HL-60/S4 (cell line): ENCODE results near the gene COBLL1.

Source experiments
- in situ Hi-C: fragments of 300-500 bp; cut with MboI; formaldehyde crosslinking; loops from 2 replicates; pipeline ENCODE4 v1.14.3; 2022; ENCODE audit warnings: low sequenced_read_pairs

Gene COBLL1

DNA sequence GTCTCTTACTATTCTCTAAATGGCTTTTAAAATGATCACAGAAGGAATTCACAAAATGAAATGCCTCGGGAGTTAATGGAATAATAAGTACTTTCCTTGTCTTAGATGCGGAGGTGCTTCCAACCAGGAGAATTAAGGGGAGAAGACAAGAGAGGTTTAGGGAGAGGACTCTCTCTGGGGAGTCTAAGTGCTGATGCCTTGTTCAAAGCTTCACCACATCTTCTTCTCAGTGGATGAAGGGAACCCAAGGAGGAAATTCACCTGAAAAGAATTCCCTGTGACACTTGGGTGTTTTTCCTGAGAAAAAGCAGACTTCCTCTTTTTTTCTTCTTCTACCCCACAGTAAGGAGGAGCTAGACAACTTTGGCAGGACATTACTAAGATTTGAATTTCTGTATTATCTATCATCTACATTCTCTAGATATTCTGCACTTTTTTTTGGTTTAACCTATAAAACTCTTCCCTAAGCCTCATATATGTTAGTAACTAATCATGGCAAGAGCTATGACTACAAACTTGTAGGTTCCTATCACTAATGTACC lies 150.2 kb downstream of the COBLL1 start:
- in situ Hi-C loops: no loop called here

DNA sequence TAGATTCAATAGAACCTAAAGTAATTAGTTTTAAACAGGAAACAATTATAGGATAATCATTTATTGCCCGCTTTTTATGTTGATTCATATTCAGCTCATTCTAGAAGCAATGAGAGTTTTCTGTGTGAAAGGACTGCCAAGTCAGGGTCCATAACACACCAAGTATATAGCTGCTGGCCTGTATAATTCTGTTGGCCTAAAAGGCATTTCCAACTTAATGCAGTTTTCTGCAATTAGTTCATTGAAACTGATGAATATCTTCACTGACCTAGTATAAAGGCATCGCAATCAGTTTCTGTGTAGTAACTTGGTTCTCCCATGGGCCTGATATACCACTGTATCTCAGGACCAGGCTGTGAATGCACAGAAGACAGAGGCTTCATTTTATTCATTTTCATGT lies 151.3 kb downstream of the COBLL1 start:
- in situ Hi-C loops: no loop called here

DNA sequence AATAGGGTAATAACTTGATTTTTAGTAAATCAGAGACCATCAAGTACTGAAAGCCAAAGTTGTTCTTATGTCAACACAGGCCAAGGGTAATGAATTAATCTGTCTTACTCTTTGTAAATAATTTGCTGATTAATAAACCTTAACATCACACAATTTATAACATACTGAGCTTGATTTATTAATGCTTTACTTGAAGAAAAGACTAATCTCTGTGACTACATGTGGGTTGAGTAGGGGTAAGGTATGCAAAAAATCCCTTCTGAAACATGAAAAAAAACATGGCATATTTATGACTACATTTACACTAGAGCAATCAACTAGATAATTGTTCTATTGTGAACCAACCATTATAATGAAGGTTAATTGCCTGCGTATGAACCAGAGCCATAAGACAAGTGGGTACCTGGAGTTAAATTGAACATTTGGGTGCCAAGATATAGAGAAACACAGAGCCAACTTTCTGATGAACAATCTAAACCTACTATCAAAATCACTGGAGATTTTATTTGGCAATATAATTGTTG lies 152.7 kb downstream of the COBLL1 start:
- in situ Hi-C loops: no loop called here

DNA sequence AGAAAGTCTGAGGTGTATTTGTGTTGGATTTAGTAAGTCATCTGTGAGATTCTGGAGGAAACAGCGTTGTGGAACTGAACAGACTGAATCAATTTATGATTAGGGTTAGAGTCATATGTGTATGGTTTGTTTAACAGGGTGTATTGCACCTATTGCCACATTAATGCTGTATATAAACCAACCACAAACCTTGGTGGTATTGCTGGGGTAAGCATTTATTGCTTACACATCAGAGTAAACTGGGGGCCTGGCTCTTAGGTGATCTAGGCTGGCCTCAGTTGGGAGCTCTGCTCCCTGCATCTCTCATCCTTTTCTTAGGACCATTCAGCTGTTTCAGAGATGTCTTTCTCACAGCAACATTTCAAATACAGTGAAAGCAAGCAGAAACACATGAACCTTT lies 160.6 kb downstream of the COBLL1 start:
- in situ Hi-C loops: no loop called here

DNA sequence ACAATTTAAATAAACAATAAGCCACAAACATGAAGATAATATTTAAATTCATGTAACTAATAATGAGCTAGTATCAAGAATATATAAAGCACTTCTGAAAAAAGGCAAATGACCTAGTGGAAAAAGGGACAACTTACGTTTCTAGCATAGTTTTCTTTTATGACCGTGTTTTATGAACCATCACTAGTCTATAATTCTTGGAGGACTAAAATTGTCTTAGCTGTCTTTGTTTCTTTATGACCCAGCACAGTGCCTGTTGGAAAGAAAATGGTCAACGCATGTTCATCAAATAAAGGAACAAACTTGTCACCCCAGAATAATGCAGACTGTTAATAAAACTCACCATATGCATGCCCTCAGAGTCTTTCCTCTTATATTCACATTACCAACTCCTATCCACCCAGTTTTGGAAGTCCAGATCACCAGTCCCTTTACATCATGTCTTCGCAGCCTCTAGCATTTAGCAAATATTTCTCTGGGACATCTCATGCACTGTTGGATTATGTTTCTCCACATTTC lies 162.9 kb downstream of the COBLL1 start:
- in situ Hi-C loops: no loop called here

DNA sequence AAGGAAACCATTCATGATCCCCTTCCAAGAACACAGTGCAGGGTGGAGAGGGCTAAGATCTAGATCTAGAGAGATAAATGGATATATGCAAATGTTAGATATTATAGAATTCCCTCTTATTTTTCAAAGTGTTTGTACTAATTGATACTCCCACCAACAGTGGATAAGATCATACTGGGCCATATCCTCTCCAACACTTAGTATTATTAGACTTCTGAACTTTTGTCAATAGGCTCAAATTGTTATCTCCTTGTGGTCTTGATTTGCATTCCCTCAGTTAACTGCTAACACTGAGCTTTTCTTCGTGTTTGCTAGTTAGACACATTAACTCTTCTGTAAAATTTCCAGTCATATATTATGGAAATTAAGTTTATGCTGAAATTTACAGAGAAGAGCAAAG lies 163.9 kb downstream of the COBLL1 start:
- in situ Hi-C loops: no loop called here

DNA sequence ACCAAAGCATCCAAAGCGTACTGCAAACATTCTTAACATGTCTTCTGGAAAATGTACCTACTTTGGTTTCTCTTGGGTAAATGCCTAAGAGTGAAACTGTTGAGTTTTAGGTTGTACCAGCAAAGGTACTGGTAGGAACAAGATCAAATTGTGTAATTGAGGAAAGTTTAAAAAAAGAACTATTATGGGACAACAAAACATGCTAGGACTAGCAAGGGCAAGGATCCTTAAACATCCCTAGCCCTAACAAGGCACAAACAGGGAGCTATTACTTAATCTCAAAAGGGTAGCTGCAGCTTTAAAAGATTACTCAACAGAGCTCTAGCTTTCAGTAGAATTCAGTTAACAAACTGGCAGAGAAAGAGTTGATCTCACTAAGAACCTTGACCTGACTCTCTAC lies 164.4 kb downstream of the COBLL1 start:
- in situ Hi-C loops: no loop called here

DNA sequence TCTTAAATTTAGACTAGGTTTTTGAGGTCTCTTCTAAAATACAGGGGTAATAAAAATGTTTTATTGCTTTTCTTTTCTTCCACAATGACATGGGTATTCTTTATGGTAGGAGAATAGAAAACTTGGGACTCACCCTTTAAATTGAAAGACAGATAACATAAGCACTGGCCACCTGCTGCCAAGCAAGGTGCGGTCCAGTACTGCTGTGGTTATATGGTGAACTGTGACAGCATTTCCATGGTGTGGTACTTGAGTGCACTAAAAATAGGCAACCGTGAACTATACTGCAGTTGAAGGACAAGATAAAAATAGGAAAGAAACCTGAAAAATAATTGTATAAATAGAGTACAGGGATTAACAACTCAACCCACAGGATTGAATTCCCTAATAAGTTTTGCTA lies 165.9 kb downstream of the COBLL1 start:
- in situ Hi-C loops: no loop called here

DNA sequence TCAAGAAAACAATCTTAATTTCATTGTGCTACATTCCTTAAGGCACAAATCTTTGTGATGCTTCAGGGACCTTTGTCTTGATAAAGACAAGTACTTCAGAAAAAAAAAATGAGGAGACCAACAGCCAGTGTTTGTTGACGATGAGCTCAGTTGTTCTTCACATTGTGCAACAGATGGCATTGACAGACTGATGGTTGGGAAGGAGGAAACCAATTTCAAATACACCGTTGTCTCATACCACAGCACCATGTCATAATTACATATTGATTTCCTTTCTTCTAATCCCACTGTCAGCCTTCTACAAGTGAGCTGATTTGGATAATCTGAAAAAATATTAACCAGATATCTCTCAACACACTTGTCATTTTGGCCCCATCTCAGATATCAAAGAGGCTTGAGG lies 166.6 kb downstream of the COBLL1 start:
- in situ Hi-C loops: no loop called here

DNA sequence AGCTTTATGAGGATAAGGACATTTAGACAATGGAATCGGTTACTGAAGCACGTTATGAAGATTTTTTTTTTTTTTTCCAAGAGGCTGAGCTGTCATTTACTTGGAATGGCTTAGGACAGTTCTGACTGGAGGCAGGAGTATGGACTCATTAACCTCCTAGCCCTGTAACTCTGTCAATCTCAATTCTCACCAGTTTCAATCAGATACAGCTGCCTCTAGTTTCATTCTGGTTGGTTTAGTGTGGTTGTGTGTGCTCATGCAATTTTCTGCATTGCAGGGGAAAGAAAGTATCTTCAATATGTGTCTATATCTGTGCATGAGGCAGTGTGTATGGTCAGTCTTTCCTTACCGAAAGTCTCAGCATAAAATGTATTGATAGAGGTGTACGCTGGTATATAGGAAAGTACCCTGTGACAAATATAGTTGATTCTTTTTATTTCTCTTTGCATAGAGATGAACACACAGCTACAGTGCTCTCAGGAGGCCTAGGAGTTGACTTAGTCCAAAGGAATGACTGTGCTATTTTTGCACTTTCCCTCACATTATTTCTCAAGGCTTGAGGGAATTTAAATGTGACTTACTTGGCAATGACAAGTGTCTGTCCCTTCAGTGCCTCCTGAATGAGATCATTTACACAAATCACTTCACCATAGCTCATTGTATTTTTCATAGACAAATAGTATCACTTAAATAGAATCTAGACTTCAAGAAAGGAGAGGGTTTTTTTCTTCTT lies 169.8 kb downstream of the COBLL1 start:
- in situ Hi-C loops: no loop called here

DNA sequence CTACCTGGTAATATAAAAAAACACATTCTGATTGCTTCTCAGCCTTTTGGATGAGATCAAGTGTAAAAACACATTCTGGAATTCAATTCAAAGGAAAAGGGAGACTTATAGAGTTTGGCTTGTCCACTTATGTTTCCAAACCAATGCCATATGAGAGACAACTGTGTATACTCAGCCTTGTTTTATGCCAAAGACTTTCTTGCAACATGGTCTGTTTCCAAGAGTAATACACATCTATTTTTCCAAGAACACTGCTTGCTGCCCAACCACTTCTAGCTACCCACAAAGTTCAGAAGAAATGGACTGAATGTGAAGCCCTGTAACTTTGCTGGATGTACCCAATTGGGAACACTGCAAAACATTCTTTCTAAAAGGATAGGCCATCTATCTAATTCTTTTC lies 172.3 kb downstream of the COBLL1 start:
- in situ Hi-C loops: no loop called here

DNA sequence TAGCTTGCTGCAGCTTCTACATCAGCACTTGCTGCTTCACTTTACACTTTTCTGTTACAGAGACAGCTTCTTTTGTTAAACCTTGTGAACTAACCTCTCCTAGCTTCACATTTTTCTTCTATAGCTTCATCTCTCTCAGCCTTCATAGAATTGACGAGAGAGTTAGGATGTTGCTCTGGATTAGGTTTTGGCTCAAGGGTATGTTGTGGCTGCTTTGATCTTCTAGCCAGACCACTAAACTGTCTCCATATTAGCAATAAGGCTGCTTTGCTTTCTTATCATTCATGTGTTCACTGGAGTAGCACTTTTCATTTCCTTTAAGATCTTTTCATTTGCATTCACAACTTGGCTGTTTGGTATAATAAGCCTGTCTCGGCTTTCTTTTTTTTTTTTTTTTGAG lies 174.1 kb downstream of the COBLL1 start:
- in situ Hi-C loops: no loop called here

DNA sequence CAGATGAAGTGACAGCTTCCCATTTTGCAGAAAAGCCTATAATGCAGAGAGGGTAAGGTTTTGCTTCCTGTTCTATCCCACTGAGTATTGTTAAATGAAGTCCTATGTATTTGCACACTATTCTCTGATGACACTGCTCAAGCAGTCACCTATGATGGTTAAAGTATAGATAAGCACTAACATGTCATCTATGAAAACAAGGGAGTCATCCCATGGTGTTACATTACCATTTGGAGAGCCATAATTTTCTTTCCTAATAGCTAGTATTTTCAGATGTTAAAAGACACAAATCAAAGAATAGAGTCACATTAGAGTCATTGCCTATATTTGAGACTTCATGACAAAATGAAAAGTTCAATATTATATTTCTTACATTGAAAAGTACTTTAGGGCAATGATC lies 177.6 kb downstream of the COBLL1 start:
- in situ Hi-C loops: no loop called here

DNA sequence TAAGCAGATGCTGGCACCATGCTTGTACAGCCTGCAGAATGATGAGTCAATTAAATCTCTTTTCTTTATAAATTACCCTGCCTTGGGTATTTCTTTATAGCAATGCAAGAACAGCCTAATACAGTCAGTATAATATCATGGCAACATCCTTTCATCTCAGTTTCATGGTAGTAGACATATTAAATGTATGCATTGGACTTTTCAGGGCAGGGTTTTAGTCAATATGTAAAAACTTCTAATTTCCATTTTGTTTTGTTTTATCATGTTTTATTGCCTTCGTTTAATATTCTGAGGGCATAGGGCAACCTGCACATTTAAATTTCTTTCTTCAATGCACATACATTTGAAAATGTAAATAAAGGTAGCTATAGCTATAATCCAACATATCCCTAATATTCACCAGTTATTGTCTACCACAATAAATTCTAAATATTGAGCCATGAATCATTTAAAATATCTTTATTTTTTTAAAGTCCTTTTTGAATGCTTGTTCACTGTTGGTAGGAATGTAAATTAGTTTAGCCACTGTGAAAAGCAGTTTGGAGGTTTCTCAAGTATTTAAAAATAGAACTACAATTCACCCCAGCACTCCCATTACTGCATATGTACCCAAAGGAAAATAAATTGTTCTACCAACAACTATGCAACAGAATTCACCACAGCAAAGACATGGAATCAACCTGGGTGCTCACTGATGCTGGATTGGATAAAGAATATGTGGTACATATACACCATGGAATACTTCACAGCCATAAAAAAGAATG lies 178.6 kb downstream of the COBLL1 start:
- in situ Hi-C loops: no loop called here

DNA sequence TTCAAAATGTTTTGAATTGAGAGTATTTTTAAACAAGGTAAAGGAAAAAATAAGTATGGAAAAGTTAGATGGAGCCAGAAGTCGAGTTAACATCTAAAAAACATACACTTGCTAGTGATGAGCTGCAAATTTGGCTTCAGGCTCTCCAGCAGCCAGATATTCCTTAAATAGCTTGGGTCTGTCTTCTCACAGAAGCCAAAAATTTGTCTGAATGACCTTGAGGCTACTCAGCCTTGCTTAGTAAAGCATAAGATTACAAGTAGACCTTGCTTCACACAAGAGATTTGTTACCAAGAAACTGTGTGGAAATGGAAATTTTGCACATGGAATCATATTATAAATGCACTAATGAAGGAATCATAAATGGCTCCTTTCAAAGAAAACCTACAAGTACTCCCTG lies 179.6 kb downstream of the COBLL1 start:
- in situ Hi-C loops: no loop called here

DNA sequence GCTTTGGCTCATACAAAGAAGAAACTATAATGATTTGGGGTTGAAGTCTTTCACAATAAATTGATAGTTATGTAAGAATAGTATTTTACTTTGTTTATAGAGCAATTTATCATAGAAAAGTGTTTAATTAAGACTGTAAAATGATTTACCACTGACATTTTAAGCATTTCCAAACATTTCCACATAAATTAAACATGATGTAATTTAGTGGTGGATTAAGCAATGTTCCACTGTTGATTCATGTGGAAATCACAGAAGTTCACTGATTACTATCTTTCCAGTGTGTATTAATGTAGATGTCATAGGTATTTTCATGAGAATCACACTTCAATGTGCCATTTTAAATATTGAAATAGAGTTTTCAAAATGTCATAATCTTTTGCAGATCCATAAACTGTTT lies 180.3 kb downstream of the COBLL1 start:
- in situ Hi-C loops: no loop called here

DNA sequence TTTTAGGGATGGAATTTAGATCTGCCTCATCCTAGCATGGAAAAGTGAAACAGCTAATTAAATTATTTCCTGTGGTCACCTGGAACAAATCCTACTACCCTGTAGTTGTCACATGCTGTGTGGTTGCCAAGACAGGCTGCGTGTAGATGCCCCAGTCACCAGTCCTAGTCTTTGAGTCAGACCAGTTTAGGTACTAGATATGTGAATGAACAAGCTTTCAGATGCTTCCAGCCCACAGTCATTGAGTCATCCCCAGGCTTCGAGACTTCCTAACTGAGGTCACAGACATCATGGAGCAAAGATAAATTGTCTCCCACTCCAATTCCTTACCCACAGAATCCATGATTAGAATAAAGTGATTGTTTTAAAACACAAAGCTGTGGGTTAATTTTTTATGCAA lies 184.5 kb downstream of the COBLL1 start:
- in situ Hi-C loops: no loop called here

DNA sequence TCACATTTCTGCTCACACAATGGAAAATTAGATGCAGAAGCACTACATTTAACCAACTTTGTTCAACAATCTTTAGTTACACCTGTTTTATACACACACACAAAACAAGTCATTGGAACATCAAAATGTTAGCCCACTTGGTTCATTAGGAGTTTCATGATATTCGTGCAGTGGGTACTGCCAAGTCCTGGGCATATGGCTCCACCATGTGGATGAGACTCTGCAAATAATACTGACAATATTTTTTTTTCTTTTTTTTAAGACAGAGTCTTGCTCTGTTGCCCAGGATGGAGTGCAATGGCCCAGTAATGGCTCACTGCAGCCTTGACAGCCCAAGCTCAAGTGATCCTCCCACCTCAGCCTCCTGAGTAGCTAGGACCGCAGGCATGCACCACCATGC lies 185.9 kb downstream of the COBLL1 start:
- in situ Hi-C loops: no loop called here

DNA sequence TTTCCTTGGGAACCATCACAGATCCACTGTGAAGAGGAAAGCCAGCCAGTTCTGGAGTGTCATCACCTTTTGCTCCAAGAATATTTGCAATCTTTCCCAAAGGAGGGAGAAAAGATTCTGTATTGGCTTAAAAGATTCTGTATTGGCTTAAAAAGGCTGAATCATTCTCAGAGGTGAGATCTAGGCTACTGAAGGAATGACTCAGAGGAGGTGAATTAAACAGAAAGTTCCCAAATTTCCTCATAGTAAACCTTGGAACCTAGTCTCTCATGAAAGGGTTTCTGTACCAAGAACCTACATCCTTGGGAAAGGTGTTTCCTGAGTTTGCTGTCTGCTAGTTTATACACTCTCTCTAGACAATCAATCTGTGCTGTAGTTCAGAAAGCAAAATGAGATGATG lies 186.3 kb downstream of the COBLL1 start:
- in situ Hi-C loops: no loop called here

DNA sequence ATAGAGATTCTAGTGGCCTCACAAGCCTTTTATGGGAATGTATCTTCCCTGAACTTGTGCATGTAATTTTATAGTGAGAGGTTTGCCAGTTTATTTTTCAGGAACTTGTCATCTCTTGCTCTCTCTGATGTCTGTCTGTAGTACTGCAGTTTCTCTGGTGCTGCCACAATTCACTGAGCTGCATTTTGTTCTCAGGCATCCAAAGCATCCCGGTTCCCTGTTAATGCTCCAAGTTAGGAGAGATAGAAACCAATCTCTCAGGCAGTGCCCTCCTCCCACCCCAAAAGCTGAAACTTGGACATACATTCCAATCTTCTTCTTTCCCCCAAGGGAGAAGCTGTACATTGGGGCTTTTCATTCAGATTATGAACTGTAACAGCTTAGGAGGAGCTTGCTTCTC lies 190.3 kb downstream of the COBLL1 start:
- in situ Hi-C loops: no loop called here

DNA sequence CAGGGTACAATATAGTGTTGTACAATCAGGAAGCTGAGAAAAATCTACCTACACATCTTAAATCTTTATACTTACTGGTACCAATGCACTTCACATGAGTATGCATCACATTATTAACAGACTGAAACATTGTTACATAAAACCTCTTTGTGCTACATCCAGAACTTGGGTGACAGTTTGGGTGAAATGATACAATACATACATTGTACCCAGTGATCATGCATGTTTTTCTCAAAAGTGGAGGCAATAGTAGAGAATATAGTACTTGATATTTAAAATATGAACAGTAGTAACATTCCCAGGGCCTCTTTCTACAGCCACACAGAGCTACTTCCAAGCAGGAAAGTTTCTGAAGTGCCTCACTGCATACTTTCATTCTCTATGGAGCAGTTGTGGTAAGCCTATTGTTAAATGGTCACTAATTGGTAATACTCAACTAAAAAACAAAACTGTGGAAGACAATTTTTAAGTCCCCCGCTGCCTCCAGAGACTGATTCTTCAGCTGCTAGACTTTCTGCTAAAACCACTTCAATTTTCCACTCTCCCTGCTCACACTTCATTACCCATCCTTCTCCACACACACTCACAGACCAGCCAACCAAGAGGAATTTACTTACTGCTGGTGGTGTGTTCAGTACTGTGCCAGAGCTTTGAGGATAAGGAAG lies 197.5 kb downstream of the COBLL1 start:
- in situ Hi-C loops: no loop called here
